Motor neuron (in vitro differentiated cells): ENCODE measurements around the gene PC. TPM values are rescaled to one million over a fixed set of nuclear protein-coding genes. Genes with fewer than 3 reads are reported as not detected.
A peak's percentile ranks its signal among the peaks of the same experiment; 100 is the strongest.

ENCODE experiments used
- ATAC-seq, 8 experiments: fragments of 200-7000 bp; cut with Tn5 transposase; replicated peaks in 6 of 8; 2 replicates each; pipeline ENCODE4 v1.8.0; 2021; ENCODE audit warnings: mild to moderate bottlenecking in 8 of 8, moderate library complexity in 8 of 8
- H3K27ac ChIP-seq, 2 donors: fragments of 250-450 bp; sonication (Bioruptor Pico); 2 replicates each; pipeline ENCODE4 v1.9.0; 2021; ENCODE audit warnings: antibody characterized with exemption in 2 of 2, mild to moderate bottlenecking in 2 of 2, moderate library complexity in 1 of 2
- H3K4me1 ChIP-seq, 2 donors: fragments of 250-450 bp; sonication (Bioruptor Pico); replicated peaks in 1 of 2; 2 replicates each; pipeline ENCODE4 v1.6.1; 2021; ENCODE audit warnings: antibody characterized with exemption in 2 of 2, mild to moderate bottlenecking in 2 of 2, moderate library complexity in 1 of 2
- H3K4me3 ChIP-seq, 5 donors: fragments of 250-450 bp; sonication (Bioruptor Pico); 2 replicates each; pipeline ENCODE4 v1.9.0; 2021; ENCODE audit warnings: antibody characterized with exemption in 5 of 5, mild to moderate bottlenecking in 5 of 5, moderate library complexity in 4 of 5
- WGBS, 10 experiments: fragments of 450-650 bp; shearing (Covaris generic); methylation state at CpG; one replicate each; pipeline ENCODE4 v1.0.0; 2022; 5-methylcytosine and 5-hydroxymethylcytosine counted together
- in situ Hi-C, 9 experiments: fragments of 400-800 bp; cut with MboI; loops; one replicate each; pipeline ENCODE4 v1.15.0; 2021; ENCODE audit warnings: low sequenced_read_pairs in 9 of 9, low pct_unique_long_range_greater_than_20kb in 2 of 9; ENCODE audit not compliant: unreplicated experiment in 9 of 9
- total RNA-seq, 8 experiments: library from RNA; unstranded; fragments of 300-600 nt; gene quantifications; 2 replicates each; pipeline versions ENCODE4 v1.2.3 to v1.2.4, GENCODE V29; 2022

Gene PC
- total RNA-seq, 8 experiments from 2014 or later: 8.7 to 31.9 (median 20.0) TPM

- H3K4me1 ChIP-seq: peaks cover under 1 to 1% of the 10 kb centered on the region in 2 donors
- ATAC-seq: no peak
- 93 to 100% methylated on average over 1 to 2 of the region's 11 CpGs; no CpG with 5 or more reads in 8 of the 10 experiments for WGBS, 10 experiments
Observed at GRCh38 chr11:66862559-66863037, 95.6 kb downstream of the PC start.

GRCh38 chr11:66861774-66862558 is 96.2 kb downstream of the PC start:
- in situ Hi-C loops: no loop called here
- H3K4me3 ChIP-seq: no peak overlapping the region
- H3K27ac ChIP-seq: no peak overlapping the region
- no peak for ATAC-seq
- H3K4me1 ChIP-seq: peaks cover 2 to 3% of the 10 kb centered on the region in 2 donors
- WGBS, 10 experiments: 80 to 100% (median 88%) methylated on average over 1 to 5 of the region's 30 CpGs; no CpG with 5 or more reads in 5 of the 10 experiments

More at GRCh38 chr11:66862559-66863037, 95.6 kb downstream of the PC start:
- in situ Hi-C loops: no loop called here
- Histone ChIP-seq H3K27ac (no peak overlapping the region), H3K4me3 (no peak overlapping the region)

GRCh38 chr11:66861038-66861773 is 97.0 kb downstream of the PC start:
- in situ Hi-C loops: no loop called here
- Histone ChIP-seq H3K27ac (no peak overlapping the region), H3K4me1 (peaks cover 2 to 3% of the 10 kb centered on the region in 2 donors), H3K4me3 (no peak overlapping the region)
- ATAC-seq: no peak
- WGBS, 10 experiments: no CpG with 5 or more reads among the region's 32 CpGs

- Histone ChIP-seq H3K4me1 (peaks cover 4 to 5% of the 10 kb centered on the region in 2 donors), H3K27ac (no peak overlapping the region), H3K4me3 (no peak overlapping the region)
- in situ Hi-C loops: no loop called here
- ATAC-seq: no peak
- 100% methylated on average over 4 of the region's 18 CpGs; no CpG with 5 or more reads in 9 of the 10 experiments for WGBS, 10 experiments
Observed at GRCh38 chr11:66860449-66860831, 97.7 kb downstream of the PC start.

- Histone ChIP-seq H3K4me3 (no peak overlapping the region), H3K27ac (no peak overlapping the region), H3K4me1 (peaks cover 10 to 11% of the 10 kb centered on the region in 2 donors)
- WGBS, 10 experiments: no CpG with 5 or more reads among the region's 41 CpGs
- in situ Hi-C loops: no loop called here
- ATAC-seq: no peak
Observed at GRCh38 chr11:66859686-66860448, 98.3 kb downstream of the PC start.

- H3K27ac ChIP-seq: no peak overlapping the region
- in situ Hi-C loops: no loop called here
- WGBS, 10 experiments: 93% methylated on average over 3 of the region's 29 CpGs; no CpG with 5 or more reads in 9 of the 10 experiments
- no peak overlapping the region for H3K4me3 ChIP-seq
- peaks cover 10 to 12% of the 10 kb centered on the region in 2 donors for H3K4me1 ChIP-seq
- no peak for ATAC-seq
Observed at GRCh38 chr11:66858939-66859685, 99.1 kb downstream of the PC start.

- peaks cover 10 to 12% of the 10 kb centered on the region in 2 donors for H3K4me1 ChIP-seq
- WGBS, 10 experiments: 87 to 100% (median 98%) methylated on average over 1 to 7 of the region's 62 CpGs; no CpG with 5 or more reads in 4 of the 10 experiments
- H3K27ac ChIP-seq: no peak overlapping the region
- H3K4me3 ChIP-seq: no peak overlapping the region
- in situ Hi-C loops: no loop called here
- ATAC-seq: no peak
Observed at GRCh38 chr11:66858186-66858938, 99.8 kb downstream of the PC start.

- peaks cover 10 to 12% of the 10 kb centered on the region in 2 donors for H3K4me1 ChIP-seq
- H3K27ac ChIP-seq: no peak overlapping the region
- WGBS, 10 experiments: 60 to 100% (median 94%) methylated on average over 1 to 9 of the region's 19 CpGs; no CpG with 5 or more reads in 7 of the 10 experiments
- in situ Hi-C loops: no loop called here
- peak overlapping the region in 1 of 5 donors; percentile 54 for H3K4me3 ChIP-seq
- ATAC-seq: no peak
Observed at GRCh38 chr11:66857927-66858185, 100.3 kb downstream of the PC start.

- Histone ChIP-seq H3K4me3 (peak overlapping the region; percentile 47 to 54 (median 51)), H3K27ac (peak overlapping the region; percentile 72 to 77), H3K4me1 (peaks cover 10 to 12% of the 10 kb centered on the region in 2 donors)
- in situ Hi-C loops: no loop called here
- peak in 1 of 8 experiments; percentile 1 for ATAC-seq
- WGBS, 10 experiments: no CpG with 5 or more reads among the region's 47 CpGs
Observed at GRCh38 chr11:66857234-66857926, 100.8 kb downstream of the PC start.

- peak; percentile 35 to 80 (median 76) for ATAC-seq
- 0% methylated on average over 5 of the region's 103 CpGs; no CpG with 5 or more reads in 9 of the 10 experiments for WGBS, 10 experiments
- peak within 1 kb of the TSS; percentile 72 to 84 for H3K27ac ChIP-seq
- peaks cover 10 to 12% of the 10 kb centered on the region in 2 donors for H3K4me1 ChIP-seq
- in situ Hi-C loops: no loop called here
- peak within 1 kb of the TSS; percentile 47 to 54 (median 51) for H3K4me3 ChIP-seq
Observed at GRCh38 chr11:66856496-66857233, 101.5 kb downstream of the PC start, which contains the start of gene LRFN4. Gene LRFN4 (plus strand): TSS chr11:66857064. CDS start chr11:66857745, 681 bp downstream.
